ENCODE data around the gene PNKD. TPM values are rescaled to one million over a fixed set of nuclear protein-coding genes. Genes with fewer than 3 reads are reported as not detected.

The PNKD gene
- total RNA-seq, 2 experiments from 2014 or later: 66.3 to 74.5 TPM

- no TSS peak for BruUV-seq (replicated peaks)
- DNase-seq (ENCODE audit: low spot score): no peak
Observed at GRCh38 chr2:218294430-218295022, 24.2 kb downstream of the PNKD start.

GRCh38 chr2:218295029-218295428 lies 24.7 kb downstream of the PNKD start:
- TF ChIP-seq EZH2phosphoT487 (IDR thresholded peaks at IDR 0.05; ENCODE audit: borderline replicate concordance, low read depth, low read length): no peak
- TF ChIP-seq, protein P1, sequence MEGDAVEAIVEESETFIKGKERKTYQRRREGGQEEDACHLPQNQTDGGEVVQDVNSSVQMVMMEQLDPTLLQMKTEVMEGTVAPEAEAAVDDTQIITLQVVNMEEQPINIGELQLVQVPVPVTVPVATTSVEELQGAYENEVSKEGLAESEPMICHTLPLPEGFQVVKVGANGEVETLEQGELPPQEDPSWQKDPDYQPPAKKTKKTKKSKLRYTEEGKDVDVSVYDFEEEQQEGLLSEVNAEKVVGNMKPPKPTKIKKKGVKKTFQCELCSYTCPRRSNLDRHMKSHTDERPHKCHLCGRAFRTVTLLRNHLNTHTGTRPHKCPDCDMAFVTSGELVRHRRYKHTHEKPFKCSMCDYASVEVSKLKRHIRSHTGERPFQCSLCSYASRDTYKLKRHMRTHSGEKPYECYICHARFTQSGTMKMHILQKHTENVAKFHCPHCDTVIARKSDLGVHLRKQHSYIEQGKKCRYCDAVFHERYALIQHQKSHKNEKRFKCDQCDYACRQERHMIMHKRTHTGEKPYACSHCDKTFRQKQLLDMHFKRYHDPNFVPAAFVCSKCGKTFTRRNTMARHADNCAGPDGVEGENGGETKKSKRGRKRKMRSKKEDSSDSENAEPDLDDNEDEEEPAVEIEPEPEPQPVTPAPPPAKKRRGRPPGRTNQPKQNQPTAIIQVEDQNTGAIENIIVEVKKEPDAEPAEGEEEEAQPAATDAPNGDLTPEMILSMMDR (conservative IDR thresholded peaks at IDR 0.05; ENCODE audit: low read length): no peak
- Histone ChIP-seq H2AFZ (ENCODE audit: low read length) (no peak overlapping the region), H3K4me3 (ENCODE audit: low read depth, low read length, poor library complexity, severe bottlenecking) (no peak overlapping the region), H3K9me2 (ENCODE audit: insufficient read depth, low read length) (no peaks in the 10 kb centered on the region), H3K4me2 (ENCODE audit: low read length) (no peak overlapping the region), H3K79me2 (ENCODE audit: insufficient read depth, low read depth, low read length) (peaks cover 11% of the 10 kb centered on the region; the same call in 1 of the 2 replicates), H3K27ac (ENCODE audit: low read depth, low read length, poor library complexity, severe bottlenecking) (no peak overlapping the region), H3K9me3 (ENCODE audit: low read length) (no peaks in the 10 kb centered on the region), H4K20me1 (ENCODE audit: insufficient read depth, low read length) (no peaks in the 10 kb centered on the region), H3K36me3 (ENCODE audit: insufficient read depth, low read length) (no peaks in the 10 kb centered on the region), H3K4me1 (ENCODE audit: insufficient read depth, low read length, poor library complexity, severe bottlenecking) (peaks cover 53% of the 10 kb centered on the region)
- intact Hi-C loops (cut with micrococcal nuclease; ENCODE audit: unreplicated experiment): no loop called here
- DNase-seq (ENCODE audit: low spot score): no peak
- BruUV-seq (replicated peaks): no TSS peak
- ChIA-PET POLR2A (interaction anchor here (0.9 to 1.3 kb wide), 3 partner anchors 23 to 100 kb away, joined by 3 to 10 read pairs (median 4); no protein-coding TSS in a partner anchor), CTCF (ENCODE audit: unreplicated experiment) (interaction anchor here (1.5 kb wide), 2 partner anchors 101 to 105 kb away, joined by 3 to 4 read pairs; no protein-coding TSS in a partner anchor)

More at GRCh38 chr2:218294430-218295022, 24.2 kb downstream of the PNKD start:
- intact Hi-C loops (cut with micrococcal nuclease; ENCODE audit: unreplicated experiment): loop anchor here (5.0 kb wide), 1 partner anchor 173 kb away; no protein-coding TSS in a partner anchor
- Histone ChIP-seq H3K27ac (ENCODE audit: low read depth, low read length, poor library complexity, severe bottlenecking) (no peak overlapping the region), H3K36me3 (ENCODE audit: insufficient read depth, low read length) (no peaks in the 10 kb centered on the region), H3K4me1 (ENCODE audit: insufficient read depth, low read length, poor library complexity, severe bottlenecking) (peaks cover 58% of the 10 kb centered on the region), H3K9me3 (ENCODE audit: low read length) (no peaks in the 10 kb centered on the region), H3K79me2 (ENCODE audit: insufficient read depth, low read depth, low read length) (peaks cover 16% of the 10 kb centered on the region), H3K4me2 (ENCODE audit: low read length) (no peak overlapping the region), H3K4me3 (ENCODE audit: low read depth, low read length, poor library complexity, severe bottlenecking) (no peak overlapping the region), H4K20me1 (ENCODE audit: insufficient read depth, low read length) (no peaks in the 10 kb centered on the region), H3K9me2 (ENCODE audit: insufficient read depth, low read length) (no peaks in the 10 kb centered on the region), H2AFZ (ENCODE audit: low read length) (no peak overlapping the region)
- POLR2A ChIA-PET: interaction anchor here (1.3 kb wide), 2 partner anchors 76 to 106 kb away, joined by 3 to 6 read pairs; partner anchors contain the start of gene CTDSP1
- TF ChIP-seq, protein P1 (conservative IDR thresholded peaks at IDR 0.05; ENCODE audit: low read length): no peak
- TF ChIP-seq EZH2phosphoT487 (IDR thresholded peaks at IDR 0.05; ENCODE audit: borderline replicate concordance, low read depth, low read length): no peak
- CTCF ChIA-PET (ENCODE audit: unreplicated experiment): interaction anchor here (1.5 kb wide), 2 partner anchors 102 to 106 kb away, joined by 3 to 4 read pairs; no protein-coding TSS in a partner anchor

DNA sequence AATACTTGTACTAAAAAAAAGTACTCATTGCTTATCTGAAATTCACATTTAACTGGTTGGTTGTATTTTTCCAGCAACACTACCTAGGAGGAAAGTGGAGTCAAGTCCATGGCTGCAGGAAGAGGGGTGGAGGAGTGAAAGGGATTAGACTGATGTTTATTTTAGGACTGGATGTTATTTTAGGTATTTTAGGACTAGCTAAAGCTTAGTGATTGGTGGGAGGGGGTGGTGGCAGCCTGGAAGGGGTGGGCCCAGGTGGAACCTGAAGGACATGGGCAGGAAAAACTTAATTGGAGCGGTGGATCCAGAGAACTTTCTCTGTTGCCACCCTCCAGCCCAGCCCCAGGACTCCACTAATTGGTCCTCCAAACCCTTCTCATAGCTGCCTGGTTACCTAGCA lies 25.9 kb downstream of the PNKD start:
- Histone ChIP-seq H3K9me3 (ENCODE audit: low read length) (no peaks in the 10 kb centered on the region), H3K4me3 (ENCODE audit: low read depth, low read length, poor library complexity, severe bottlenecking) (no peak overlapping the region), H3K9me2 (ENCODE audit: insufficient read depth, low read length) (no peaks in the 10 kb centered on the region), H2AFZ (ENCODE audit: low read length) (no peak overlapping the region), H3K4me1 (ENCODE audit: insufficient read depth, low read length, poor library complexity, severe bottlenecking) (peaks cover 48% of the 10 kb centered on the region), H3K36me3 (ENCODE audit: insufficient read depth, low read length) (no peaks in the 10 kb centered on the region), H3K79me2 (ENCODE audit: insufficient read depth, low read depth, low read length) (peaks cover 4% of the 10 kb centered on the region; the same call in 1 of the 2 replicates), H3K27ac (ENCODE audit: low read depth, low read length, poor library complexity, severe bottlenecking) (no peak overlapping the region), H4K20me1 (ENCODE audit: insufficient read depth, low read length) (no peaks in the 10 kb centered on the region), H3K4me2 (ENCODE audit: low read length) (no peak overlapping the region)
- BruUV-seq (replicated peaks): no TSS peak
- intact Hi-C loops (cut with micrococcal nuclease; ENCODE audit: unreplicated experiment): no loop called here
- TF ChIP-seq, protein P1 (conservative IDR thresholded peaks at IDR 0.05; ENCODE audit: low read length): no peak
- no peak for TF ChIP-seq EZH2phosphoT487 (IDR thresholded peaks at IDR 0.05; ENCODE audit: borderline replicate concordance, low read depth, low read length)
- ChIA-PET CTCF (ENCODE audit: unreplicated experiment) (interaction anchor here (0.6 to 1.5 kb wide), 4 partner anchors 23 to 392 kb away, joined by 3 to 5 read pairs (median 4); no protein-coding TSS in a partner anchor), POLR2A (interaction anchor here (1.1 to 1.3 kb wide), 5 partner anchors 60 to 98 kb away, joined by 4 to 10 read pairs (median 4); partner anchors contain the start of gene CATIP)
- DNase-seq (ENCODE audit: low spot score): no peak
